AG08396 (cell line): ENCODE data around the gene NOM1.
"Not testable (repeated sequence)": the region's sequence is repeated elsewhere in the genome, so short reads cannot be mapped to it uniquely, and the experiment has no call there.

Experiments
- DNase-seq: peaks from one replicate; pipeline ENCODE4 v3.0.0; 2012; ENCODE audit warnings: low spot score, mixed read lengths

The NOM1 gene

GRCh38 chr7:156941393-156942182, 7.9 kb upstream of the NOM1 start:
- DNase-seq, result no peak

DNA sequence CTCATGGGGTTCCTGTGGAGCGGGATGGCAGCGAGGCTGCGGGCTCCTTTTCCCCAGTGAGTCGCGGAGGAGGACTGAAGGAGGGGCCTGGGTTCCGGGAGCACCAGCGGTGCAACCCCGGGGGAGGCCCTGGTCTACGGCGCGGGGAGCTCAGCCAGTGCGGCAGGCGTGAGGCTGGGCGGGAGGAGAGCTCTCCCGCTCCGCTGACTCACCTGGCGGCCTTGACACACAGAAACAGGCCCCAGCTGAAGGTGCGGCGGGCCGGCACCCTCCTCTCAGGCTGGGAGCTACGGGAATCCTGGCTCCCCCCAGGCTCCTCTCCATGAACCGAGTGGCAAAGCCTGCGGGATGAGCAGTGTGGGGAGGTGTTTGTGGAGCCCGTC, 6.8 kb upstream of the NOM1 start:
- no peak for DNase-seq

GRCh38 chr7:156943091-156944041, 6.1 kb upstream of the NOM1 start:
- no peak for DNase-seq

DNA sequence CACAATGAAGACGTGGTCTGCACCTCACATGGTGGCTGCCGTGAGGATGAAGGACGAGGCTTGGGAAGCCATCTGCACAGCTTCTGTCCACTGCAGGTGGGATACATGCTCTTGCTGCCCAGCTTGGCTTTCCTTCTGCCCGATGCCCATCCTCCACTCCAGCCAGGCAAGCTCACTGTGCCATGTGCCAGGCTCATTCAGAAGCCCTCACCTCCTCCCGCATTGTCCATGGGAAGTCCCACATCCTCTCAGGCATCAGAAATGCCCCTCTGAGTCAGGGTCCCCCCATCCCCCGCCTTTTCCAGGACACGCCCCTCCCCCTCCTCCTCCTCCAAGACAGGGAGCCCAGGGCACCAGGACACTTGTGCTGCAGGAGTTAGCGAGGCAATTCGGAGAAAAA, 4.6 kb upstream of the NOM1 start:
- DNase-seq, result no peak

- DNase-seq, result no peak
These were observed 2.2 kb upstream of the NOM1 start for GRCh38 chr7:156947120-156947843.

- DNase-seq, result no peak
These were observed 1.2 kb upstream of the NOM1 start for GRCh38 chr7:156948361-156948760.

- DNase-seq, result no peak
These were observed 908 bp downstream of the NOM1 start for GRCh38 chr7:156950381-156950858.

GRCh38 chr7:156953215-156953614, 3.7 kb downstream of the NOM1 start:
- DNase-seq, result not testable (repeated sequence)

- DNase-seq, result no peak
These were observed 5.4 kb downstream of the NOM1 start for GRCh38 chr7:156954941-156955340.

DNA sequence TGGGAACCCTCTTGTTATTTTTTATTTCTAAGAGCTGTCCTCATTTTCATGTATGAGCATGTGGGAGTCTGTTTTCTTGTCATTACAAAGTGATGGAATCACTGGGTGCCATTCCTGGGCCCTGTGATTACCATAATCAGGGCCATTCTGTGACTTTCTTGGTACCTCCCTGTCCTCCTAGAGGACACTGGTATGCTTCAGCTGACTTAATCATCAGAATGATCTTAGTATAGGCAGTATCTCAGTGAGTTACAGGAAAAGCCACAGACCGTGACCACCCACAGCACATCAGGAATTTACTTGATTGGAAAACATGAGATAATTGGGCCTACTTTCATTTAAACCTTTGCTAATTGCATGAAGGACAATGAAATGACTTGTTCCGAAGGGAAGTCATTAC, 7.2 kb downstream of the NOM1 start:
- DNase-seq, result no peak

GRCh38 chr7:156962145-156962544, 12.6 kb downstream of the NOM1 start:
- no peak for DNase-seq

GRCh38 chr7:156962897-156963296, 13.4 kb downstream of the NOM1 start:
- no peak for DNase-seq

DNA sequence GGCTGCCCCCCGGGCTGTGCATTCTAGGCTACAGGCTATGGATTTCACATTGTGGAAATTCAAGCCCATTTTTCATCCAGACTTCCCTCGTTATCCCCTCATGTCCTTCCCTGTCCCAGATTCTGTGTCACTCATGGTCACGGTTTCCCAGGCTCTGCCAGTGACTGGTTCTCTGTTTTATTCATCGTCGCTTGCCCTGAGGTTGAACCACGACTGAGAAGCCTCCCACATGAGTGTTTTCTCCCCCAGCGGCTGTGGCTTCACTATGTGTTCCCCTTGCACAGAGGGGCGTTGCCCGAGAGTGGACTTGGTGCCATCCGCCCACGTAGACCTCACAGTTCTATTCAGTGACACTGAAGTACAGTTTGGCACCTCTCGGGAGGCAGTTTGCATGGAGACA, 14.0 kb downstream of the NOM1 start:
- DNase-seq, result no peak

DNA sequence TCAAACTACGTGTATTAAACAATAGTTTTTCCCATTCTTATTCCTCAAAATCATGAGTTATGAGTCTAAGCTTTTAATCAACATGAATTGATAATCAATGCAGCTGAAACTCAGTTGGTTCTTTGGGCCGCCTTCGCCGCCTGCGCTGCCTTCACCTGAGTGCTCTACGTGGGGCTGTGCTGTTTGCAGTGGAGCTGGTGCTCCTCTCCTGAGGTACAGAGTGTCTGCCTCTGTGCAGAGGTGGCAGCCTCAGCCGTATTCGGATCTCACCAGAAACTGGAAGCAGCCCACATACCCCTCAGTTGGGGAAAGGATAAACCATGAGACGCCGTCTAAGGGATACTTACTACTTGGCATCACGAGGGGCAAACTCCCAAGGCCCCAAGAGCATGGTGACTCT, 15.5 kb downstream of the NOM1 start:
- no peak for DNase-seq

DNA sequence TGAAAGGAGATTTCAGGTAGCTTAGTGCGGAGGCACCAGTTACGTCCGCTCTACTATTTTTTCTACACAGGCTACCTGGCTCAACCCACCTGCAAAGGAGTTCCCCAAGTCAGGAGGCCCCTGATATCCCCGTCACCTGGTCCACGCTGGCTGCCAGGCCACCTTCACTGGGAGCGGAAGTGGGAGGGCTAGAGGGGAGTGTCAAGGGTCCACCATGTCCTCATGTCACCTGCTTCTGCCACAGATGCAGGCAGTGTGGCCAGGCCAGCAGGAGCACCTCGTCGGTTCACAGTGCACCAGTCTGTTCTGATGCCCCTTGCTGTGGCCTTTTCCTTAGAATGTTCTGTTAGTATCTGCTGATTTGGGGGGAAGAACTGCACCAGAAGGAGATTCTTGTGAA, 16.9 kb downstream of the NOM1 start:
- no peak for DNase-seq

- no peak for DNase-seq
These were observed 18.7 kb downstream of the NOM1 start for GRCh38 chr7:156968183-156968582.

DNA sequence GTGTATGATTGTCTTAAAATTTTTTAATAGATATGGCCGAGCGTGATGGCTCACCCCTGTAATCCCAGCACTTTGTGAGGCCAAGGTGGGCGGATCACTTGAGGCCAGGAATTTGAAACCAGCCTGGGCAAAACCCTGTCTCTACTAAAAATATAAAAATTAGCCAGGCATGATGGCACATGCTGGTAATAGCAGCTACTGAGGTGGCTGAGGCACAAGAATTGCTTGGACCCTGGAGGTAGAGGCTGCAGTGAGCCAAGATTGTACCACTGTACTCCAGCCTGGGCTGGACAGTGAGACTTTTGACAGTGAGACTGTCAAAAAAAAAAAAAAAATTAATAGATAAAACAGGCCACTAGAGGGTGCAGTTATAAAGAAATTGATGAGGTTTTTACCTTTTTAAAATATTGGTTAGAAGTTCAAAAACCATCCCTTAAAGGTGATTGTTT, 20.5 kb downstream of the NOM1 start:
- no peak for DNase-seq

DNA sequence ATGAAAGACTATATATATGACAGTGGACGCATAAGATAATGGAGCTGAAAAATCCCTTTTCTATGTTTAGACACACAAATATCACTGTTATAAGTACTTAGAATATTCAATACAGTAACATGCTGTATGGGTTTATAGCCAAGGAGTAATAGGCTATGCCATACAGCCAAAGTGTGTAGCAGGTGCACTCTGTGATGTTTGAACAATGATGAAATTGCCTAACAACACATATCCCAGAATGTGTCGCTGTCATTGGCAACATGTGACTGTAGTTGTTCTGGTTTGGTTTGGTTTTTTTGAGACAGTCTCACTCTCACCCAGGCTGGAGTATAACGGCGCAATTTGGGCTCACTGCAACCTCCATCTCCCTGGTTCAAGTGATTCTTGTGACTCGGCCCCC, 26.1 kb downstream of the NOM1 start:
- no peak for DNase-seq

DNA sequence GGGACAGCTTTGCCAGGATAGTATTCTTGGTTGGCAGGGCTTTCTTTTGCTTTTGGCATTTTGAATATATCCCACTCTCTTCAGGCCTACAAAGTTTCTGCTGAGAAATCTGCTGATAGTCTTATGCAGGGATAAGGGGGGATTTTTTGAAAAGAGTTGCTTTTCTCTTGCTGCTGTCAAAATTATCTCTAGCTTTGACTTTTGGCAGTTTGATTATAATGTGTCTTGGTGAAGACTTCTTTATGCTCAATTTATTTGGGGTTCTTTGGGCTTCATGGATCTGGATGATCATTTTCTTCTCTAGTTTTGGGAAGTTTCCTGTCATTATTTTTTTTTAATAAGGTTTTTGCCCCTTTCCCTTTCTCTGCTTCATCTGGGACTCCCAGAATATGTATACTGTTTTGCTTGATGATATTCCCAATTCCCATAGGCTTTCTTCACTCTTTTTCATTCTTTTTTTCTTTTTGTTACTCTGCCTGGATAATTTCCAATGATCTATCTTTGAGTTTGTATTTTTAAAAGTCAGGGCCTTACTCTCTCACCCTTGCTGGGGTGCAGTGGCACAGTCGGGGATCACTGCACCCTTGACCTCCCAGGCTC, 29.6 kb downstream of the NOM1 start:
- no peak for DNase-seq

DNA sequence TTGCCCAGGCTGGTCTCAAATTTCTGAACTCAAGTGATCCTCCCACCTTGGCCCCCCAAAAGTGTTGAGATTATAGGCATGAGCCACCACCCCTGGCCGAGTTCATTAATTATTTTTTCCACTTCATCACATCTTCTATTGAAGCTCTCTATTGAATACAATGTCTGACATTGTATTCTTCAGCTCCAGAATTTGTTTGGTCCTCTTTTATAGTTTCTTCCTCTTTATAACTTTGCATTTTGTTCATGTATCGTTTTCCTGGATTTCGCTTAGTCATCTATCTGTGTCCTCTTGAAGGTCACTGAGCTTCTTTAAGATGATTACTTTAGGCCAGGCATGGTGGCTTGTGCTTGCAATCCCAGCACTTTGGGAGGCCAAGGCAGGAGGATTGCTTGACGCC, 30.2 kb downstream of the NOM1 start:
- DNase-seq, result no peak

DNA sequence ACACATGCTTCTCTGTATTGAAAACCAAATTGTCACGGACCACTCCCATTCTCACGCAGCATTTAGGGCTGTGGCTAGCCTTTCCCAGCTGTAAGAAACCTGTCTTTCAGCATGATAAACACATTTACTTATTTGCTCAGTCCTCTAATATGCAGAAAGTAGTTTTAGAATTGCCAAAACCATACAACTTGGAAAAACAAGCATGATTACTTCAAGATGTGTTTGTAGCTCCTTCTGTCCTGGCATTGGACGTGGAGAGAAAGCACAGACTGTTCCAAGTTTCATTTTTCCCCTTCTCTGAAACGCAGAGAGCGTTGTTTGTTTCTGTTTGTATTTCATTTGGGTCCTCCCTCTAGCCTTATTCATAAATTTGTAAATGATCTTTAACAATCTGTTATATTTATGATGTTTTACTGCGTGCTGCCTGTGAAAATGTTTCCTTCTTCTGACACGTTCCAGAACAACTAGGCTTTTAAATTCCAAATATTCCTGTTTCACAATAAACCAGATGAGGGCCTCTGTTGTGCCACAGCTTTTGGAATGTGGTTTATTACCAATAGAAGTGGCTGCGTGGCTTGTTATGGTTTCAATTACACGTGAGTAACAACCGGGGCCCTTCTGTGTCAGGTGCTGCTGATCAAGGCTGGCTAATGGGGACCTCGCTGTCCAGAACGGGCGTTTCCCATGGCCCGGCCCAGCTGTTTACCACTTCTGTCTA, 34.8 kb downstream of the NOM1 start:
- peak; percentile 66 for DNase-seq
